AG09319 (cell line): ENCODE measurements around the gene EIF2B2.

Experiments
- DNase-seq: peaks from one replicate; pipeline ENCODE4 v3.0.0-alpha.2; 2010; ENCODE audit warnings: low read depth; ENCODE audit errors: extremely low read depth
- CTCF ChIP-seq: IDR thresholded peaks from 2 replicates; pipeline ENCODE4 v1.5.1; 2011; ENCODE audit warnings: low read depth, mild to moderate bottlenecking, inconsistent platforms, low read length, moderate library complexity

EIF2B2 gene

DNA sequence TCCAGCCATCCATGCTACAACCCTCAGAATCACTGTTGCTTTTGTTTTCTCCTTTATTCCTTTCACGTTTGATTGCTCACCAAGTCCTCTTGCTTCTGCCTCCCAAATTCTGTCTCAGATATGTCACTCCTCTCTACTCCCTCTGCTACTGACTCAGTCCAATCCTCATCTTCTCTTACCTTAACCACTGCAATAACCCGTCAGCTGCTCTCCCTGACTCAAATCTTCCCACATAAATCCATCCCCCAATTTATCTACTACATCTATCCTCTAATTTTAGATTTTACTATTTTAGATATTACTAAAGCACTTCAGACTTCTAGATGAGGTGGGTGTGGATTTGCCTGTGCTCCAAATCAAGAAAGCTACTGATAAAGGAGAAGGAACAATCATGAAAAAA is 23.2 kb downstream of the EIF2B2 start:
- DNase-seq, result no peak
- TF ChIP-seq CTCF, result no peak

DNA sequence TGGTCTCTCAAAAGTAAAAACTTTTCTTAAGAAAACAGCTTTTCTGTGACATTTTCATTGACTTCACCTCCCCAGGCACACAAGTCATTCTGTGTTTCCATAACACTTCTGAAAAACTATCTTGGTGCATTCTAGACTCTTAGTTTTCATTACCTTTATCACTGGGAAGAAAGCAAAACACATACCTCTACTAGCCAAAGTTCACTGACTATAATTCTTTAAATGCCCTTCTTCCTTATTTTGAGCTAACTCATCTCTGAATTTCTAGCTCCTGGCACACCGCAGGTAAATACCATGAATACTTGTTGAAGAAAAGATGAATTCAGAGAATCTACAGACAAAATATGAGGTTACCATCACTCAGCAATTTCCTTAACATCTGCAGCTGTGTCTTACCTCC is 27.4 kb downstream of the EIF2B2 start:
- DNase-seq, result no peak
- TF ChIP-seq CTCF, result no peak

DNA sequence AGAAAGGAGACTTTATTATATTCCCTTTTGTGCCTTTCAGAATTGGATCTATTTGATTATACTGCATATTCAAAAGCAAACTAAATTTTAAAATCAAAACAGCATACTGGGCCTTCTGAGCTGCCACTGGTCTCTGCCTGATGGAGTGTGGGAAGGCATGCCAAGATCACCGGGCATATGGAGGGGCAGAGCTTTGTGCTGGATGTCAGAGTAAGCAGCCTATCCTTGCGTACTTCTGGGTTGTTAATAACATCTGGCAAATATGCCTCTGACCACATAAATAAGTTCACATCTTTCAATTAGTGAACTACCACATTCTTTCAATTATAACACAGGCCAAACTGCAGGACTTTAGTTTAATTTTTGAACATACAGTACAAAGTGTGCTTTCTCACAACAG is 30.2 kb downstream of the EIF2B2 start:
- DNase-seq, result no peak
- no peak for TF ChIP-seq CTCF

DNA sequence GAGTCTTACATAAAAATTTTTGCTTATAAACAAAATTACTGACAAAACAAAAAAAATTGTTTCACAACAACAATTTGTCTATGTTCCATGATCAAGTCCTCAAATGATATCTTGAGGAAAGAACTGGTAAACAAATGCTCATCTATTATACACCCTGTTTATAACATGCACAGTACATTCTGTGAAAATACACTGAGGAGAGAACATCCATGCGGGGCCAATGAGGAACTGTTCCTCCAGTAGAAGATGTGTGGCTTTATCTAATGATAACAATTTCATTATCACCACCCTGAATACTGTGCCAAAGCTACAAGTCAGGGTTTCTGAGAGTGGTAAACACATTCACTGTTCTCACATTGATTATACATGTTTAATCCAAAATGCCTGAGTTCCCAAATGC is 37.8 kb downstream of the EIF2B2 start:
- no peak for DNase-seq
- TF ChIP-seq CTCF, result no peak

GRCh38 chr14:75040959-75041358 is 38.2 kb downstream of the EIF2B2 start:
- no peak for DNase-seq
- no peak for TF ChIP-seq CTCF

GRCh38 chr14:75041613-75042012 is 38.9 kb downstream of the EIF2B2 start:
- DNase-seq, result no peak
- no peak for TF ChIP-seq CTCF

GRCh38 chr14:75042035-75042434 is 39.3 kb downstream of the EIF2B2 start:
- DNase-seq, result no peak
- TF ChIP-seq CTCF, result no peak
